SK-N-SH (cell line): ENCODE data around the gene SCAPER. TPM values are rescaled to one million over a fixed set of nuclear protein-coding genes. Genes with fewer than 3 reads are reported as not detected.

Experiments
- CTCF ChIA-PET: fragments of 300-600, 350-600 bp; formaldehyde crosslinking; extraction: SDS; loops from one replicate; lab custom pipeline; 2021; lab: Yijun Ruan, JAX
- POLR2A ChIA-PET: fragments of 350-600 bp; sonication (Branson Sonifier 250); formaldehyde crosslinking; extraction: SDS; loops from one replicate; lab custom pipeline; 2020; ENCODE audit warnings: antibody characterized with exemption, inconsistent platforms; lab: Yijun Ruan, JAX
- DNase-seq: peaks from one replicate; pipeline ENCODE4 v3.0.0; 2012
- H2AFZ ChIP-seq: fragments of 200-600 bp; sonication (generic); 2 replicates; pipeline ENCODE4 v1.8.1; 2016; ENCODE audit warnings: antibody characterized with exemption, mild to moderate bottlenecking, low read depth
- H3F3A ChIP-seq: fragments of 200-600 bp; sonication (generic); replicated peaks from 2 replicates; pipeline ENCODE3; 2016; ENCODE audit warnings: antibody characterized with exemption, mild to moderate bottlenecking; ENCODE audit not compliant: insufficient read depth
- H3K27ac ChIP-seq, 2 experiments: fragments of 200-500 bp in 1 of 2; fragments of 200-600 bp in 1 of 2; sonication (Bioruptor generic) in 1 of 2; sonication (generic), shearing (Covaris generic) in 1 of 2; 2 replicates each; pipeline versions ENCODE4 v1.5.1 to v1.6.1; 2014 to 2016; ENCODE audit warnings: low read depth in 2 of 2, inconsistent platforms in 1 of 2, low read length in 1 of 2, mild to moderate bottlenecking in 1 of 2, mixed read lengths in 1 of 2
- H3K27me3 ChIP-seq: fragments of 200-600 bp; sonication (generic), shearing (Covaris generic); 2 replicates; pipeline ENCODE4 v1.6.1; 2016; ENCODE audit warnings: mixed run types; ENCODE audit not compliant: insufficient read depth
- H3K36me3 ChIP-seq, 2 experiments: fragments of 200-500 bp in 1 of 2; fragments of 200-600 bp in 1 of 2; sonication (Bioruptor generic) in 1 of 2; sonication (generic) in 1 of 2; replicated peaks in 1 of 2; 2 replicates each; pipeline versions ENCODE3 to v1.5.1; 2014 to 2016; ENCODE audit warnings: low read length in 1 of 2, mild to moderate bottlenecking in 1 of 2; ENCODE audit not compliant: insufficient read depth in 2 of 2, control insufficient read depth in 1 of 2
- H3K4me1 ChIP-seq, 2 experiments: fragments of 200-500 bp in 1 of 2; fragments of 200-600 bp in 1 of 2; sonication (Bioruptor generic) in 1 of 2; sonication (generic), shearing (Covaris generic) in 1 of 2; 2 replicates each; pipeline versions ENCODE4 v1.5.1 to v1.6.1; 2014 to 2016; ENCODE audit warnings: low read depth in 1 of 2, low read length in 1 of 2, mixed run types in 1 of 2; ENCODE audit not compliant: insufficient read depth in 2 of 2, control insufficient read depth in 1 of 2
- H3K4me2 ChIP-seq: fragments of 200-600 bp; sonication (generic), shearing (Covaris generic); 2 replicates; pipeline ENCODE4 v1.6.1; 2017; ENCODE audit warnings: mixed run types
- H3K4me3 ChIP-seq, 2 experiments: fragments of 200-500 bp in 1 of 2; fragments of 200-600 bp in 1 of 2; sonication (Bioruptor generic) in 1 of 2; sonication (generic), shearing (Covaris generic) in 1 of 2; 2 replicates each; pipeline versions ENCODE4 v1.5.1 to v1.8.1; 2014 to 2016; ENCODE audit warnings: low read depth in 2 of 2, inconsistent platforms in 1 of 2, low read length in 1 of 2, mild to moderate bottlenecking in 1 of 2, mixed read lengths in 1 of 2, moderate library complexity in 1 of 2
- H3K79me2 ChIP-seq: fragments of 200-600 bp; sonication (generic); 2 replicates; pipeline ENCODE4 v1.8.1; 2017; ENCODE audit warnings: mild to moderate bottlenecking; ENCODE audit not compliant: insufficient read depth
- H3K9ac ChIP-seq: fragments of 200-600 bp; sonication (generic); 2 replicates; pipeline ENCODE4 v1.6.1; 2017; ENCODE audit warnings: mixed run types
- H3K9me2 ChIP-seq: fragments of 200-600 bp; sonication (generic); 2 replicates; pipeline ENCODE4 v1.6.1; 2017; ENCODE audit warnings: mixed run types
- H3K9me3 ChIP-seq: fragments of 200-600 bp; sonication (generic); 2 replicates; pipeline ENCODE4 v1.6.1; 2017; ENCODE audit warnings: mixed run types, mild to moderate bottlenecking, moderate library complexity
- H4K20me1 ChIP-seq: fragments of 200-600 bp; sonication (generic); 2 replicates; pipeline ENCODE4 v1.6.1; 2017; ENCODE audit warnings: mild to moderate bottlenecking, mixed run types; ENCODE audit not compliant: insufficient read depth
- ELF1 ChIP-seq: IDR thresholded peaks from 2 replicates; pipeline ENCODE4 v1.4.0; 2012
- FOSL2 ChIP-seq: IDR thresholded peaks from 2 replicates; pipeline ENCODE4 v1.4.0; 2012; ENCODE audit warnings: low read depth, mild to moderate bottlenecking, moderate library complexity, borderline replicate concordance
- FOXJ3 ChIP-seq: sonication (generic); formaldehyde crosslinking; IDR thresholded peaks from 2 replicates; pipeline ENCODE4 v1.5.1; 2020; ENCODE audit warnings: mild to moderate bottlenecking, missing genetic modification reagents
- FOXM1 ChIP-seq: IDR thresholded peaks from 2 replicates; pipeline ENCODE4 v1.4.0; 2012; ENCODE audit warnings: low read depth, mild to moderate bottlenecking
- JUND ChIP-seq: IDR thresholded peaks from 2 replicates; pipeline ENCODE4 v1.4.0; 2012
- MAX ChIP-seq: IDR thresholded peaks from 2 replicates; pipeline ENCODE4 v1.4.0; 2012; ENCODE audit warnings: low read depth
- MXI1 ChIP-seq: IDR thresholded peaks from 2 replicates; pipeline ENCODE4 v1.6.1; 2012; ENCODE audit warnings: mild to moderate bottlenecking, low read depth, low read length, improper control_type of control experiment
- NRF1 ChIP-seq: IDR thresholded peaks from 2 replicates; pipeline ENCODE4 v1.6.1; 2012; ENCODE audit warnings: low read depth, mild to moderate bottlenecking, low read length
- RAD21 ChIP-seq: IDR thresholded peaks from 2 replicates; pipeline ENCODE4 v1.6.1; 2012; ENCODE audit warnings: mild to moderate bottlenecking, low read length
- RCOR1 ChIP-seq: fragments of 150-350 bp; IDR thresholded peaks from 2 replicates; pipeline ENCODE4 v1.6.1; 2017; ENCODE audit warnings: antibody characterized with exemption, low read length
- REST ChIP-seq: IDR thresholded peaks from 2 replicates; pipeline ENCODE4 v1.6.1; 2012; ENCODE audit warnings: mild to moderate bottlenecking, low read depth, low read length, moderate library complexity
- RXRA ChIP-seq: IDR thresholded peaks from 2 replicates; pipeline ENCODE4 v1.4.0; 2012; ENCODE audit warnings: low read depth, mild to moderate bottlenecking, borderline replicate concordance
- TEAD4 ChIP-seq: IDR thresholded peaks from 2 replicates; pipeline ENCODE4 v1.4.0; 2012; ENCODE audit warnings: mild to moderate bottlenecking, borderline replicate concordance; ENCODE audit not compliant: insufficient read depth
- USF2 ChIP-seq: fragments of 150-350 bp; IDR thresholded peaks from 2 replicates; pipeline ENCODE4 v1.6.1; 2017; ENCODE audit warnings: antibody characterized with exemption, low read length, low read depth, borderline replicate concordance
- YY1 ChIP-seq: IDR thresholded peaks from 2 replicates; pipeline ENCODE4 v1.4.0; 2012; ENCODE audit warnings: low read depth, mild to moderate bottlenecking
- ZBTB33 ChIP-seq: IDR thresholded peaks from 2 replicates; pipeline ENCODE4 v1.4.0; 2012; ENCODE audit warnings: low read depth, borderline replicate concordance
- WGBS: methylation state at CpG from one replicate; pipeline ENCODE4 v1.1.6; 2017; ENCODE audit warnings: low lambda C conversion rate; 5-methylcytosine and 5-hydroxymethylcytosine counted together
- polyA plus RNA-seq, 3 experiments: library from polyadenylated mRNA; depleted of rRNA; stranded (reverse); fragments of >200 nt; gene quantifications; 2 replicates each; pipeline ENCODE4 v1.2.3, GENCODE V29; 2012

Gene SCAPER
- polyA plus RNA-seq, 1 of the 3 experiments (the other 2 are of a cell fraction), result 1.8 TPM

GRCh38 chr15:76669521-76670207 is 235.5 kb downstream of the SCAPER start (continued):
- TF ChIP-seq MAX, result no peak
- TF ChIP-seq USF2, result no peak

- H3K9me3 ChIP-seq, result no peaks in the 10 kb centered on the region
- no peak for DNase-seq
- WGBS, result 92% methylated on average over 2 of the region's 2 CpGs
- H3K27me3 ChIP-seq, result no peaks in the 10 kb centered on the region
- ChIA-PET CTCF (no interaction called here), POLR2A (no interaction called here)
- peaks cover 0 to 2% of the 10 kb centered on the region in 2 experiments for H3K36me3 ChIP-seq
- no peak overlapping the region for H3K4me3 ChIP-seq
- H3K4me2 ChIP-seq, result no peak overlapping the region
- no peak overlapping the region for H2AFZ ChIP-seq
- H3K79me2 ChIP-seq, result no peaks in the 10 kb centered on the region
- no peaks in the 10 kb centered on the region for H3F3A ChIP-seq
- H3K9me2 ChIP-seq, result no peaks in the 10 kb centered on the region
- no peak overlapping the region for H3K27ac ChIP-seq
- no peak overlapping the region for H3K9ac ChIP-seq
- no peaks in the 10 kb centered on the region for H4K20me1 ChIP-seq
- no peaks in the 10 kb centered on the region for H3K4me1 ChIP-seq
- TF ChIP-seq YY1, result no peak
- no peak for TF ChIP-seq RAD21
- no peak for TF ChIP-seq REST
- TF ChIP-seq TEAD4, result no peak
- no peak for TF ChIP-seq RXRA
- TF ChIP-seq ELF1, result no peak
- no peak for TF ChIP-seq USF2
- no peak for TF ChIP-seq NRF1
- no peak for TF ChIP-seq JUND
- TF ChIP-seq RCOR1, result no peak
- TF ChIP-seq FOXJ3 (CRISPR knock-in tag), result no peak
- TF ChIP-seq FOXM1, result no peak
- TF ChIP-seq FOSL2, result no peak
- TF ChIP-seq ZBTB33, result no peak
- TF ChIP-seq MXI1, result no peak
Observed at GRCh38 chr15:76668900-76669299, 236.2 kb downstream of the SCAPER start.
